Activated naive CD8-positive, alpha-beta T cell treated with anti-CD3 and anti-CD28 coated beads, Interleukin-2, amount 50 U/mL, for 24 hours (primary cell): ENCODE data around the gene TMEM131.
"Not testable (repeated sequence)": the region's sequence is repeated elsewhere in the genome, so short reads cannot be mapped to it uniquely, and the experiment has no call there.

ENCODE experiments used
- ATAC-seq: fragments of 150-1000 bp; cut with Tn5 transposase; one replicate; pipeline ENCODE4 v1.10.0; 2021
- DNase-seq: peaks from one replicate; pipeline ENCODE4 v3.0.0; 2021
- H3K27ac Mint-ChIP-seq: one replicate; pipeline ENCODE4 v1.8.0; 2021; ENCODE audit warnings: mild to moderate bottlenecking, mixed read lengths
- H3K27me3 Mint-ChIP-seq: one replicate; pipeline ENCODE4 v1.8.0; 2021; ENCODE audit warnings: mixed read lengths
- H3K36me3 Mint-ChIP-seq: one replicate; pipeline ENCODE4 v1.8.0; 2021; ENCODE audit warnings: low read depth, mixed read lengths
- H3K4me1 Mint-ChIP-seq: one replicate; pipeline ENCODE4 v1.8.0; 2021; ENCODE audit warnings: mixed read lengths
- H3K4me3 Mint-ChIP-seq: one replicate; pipeline ENCODE4 v1.8.0; 2021; ENCODE audit warnings: mild to moderate bottlenecking, moderate library complexity, mixed read lengths
- H3K9me3 Mint-ChIP-seq: one replicate; pipeline ENCODE4 v1.8.0; 2021; ENCODE audit warnings: mixed read lengths

TMEM131 gene

DNA sequence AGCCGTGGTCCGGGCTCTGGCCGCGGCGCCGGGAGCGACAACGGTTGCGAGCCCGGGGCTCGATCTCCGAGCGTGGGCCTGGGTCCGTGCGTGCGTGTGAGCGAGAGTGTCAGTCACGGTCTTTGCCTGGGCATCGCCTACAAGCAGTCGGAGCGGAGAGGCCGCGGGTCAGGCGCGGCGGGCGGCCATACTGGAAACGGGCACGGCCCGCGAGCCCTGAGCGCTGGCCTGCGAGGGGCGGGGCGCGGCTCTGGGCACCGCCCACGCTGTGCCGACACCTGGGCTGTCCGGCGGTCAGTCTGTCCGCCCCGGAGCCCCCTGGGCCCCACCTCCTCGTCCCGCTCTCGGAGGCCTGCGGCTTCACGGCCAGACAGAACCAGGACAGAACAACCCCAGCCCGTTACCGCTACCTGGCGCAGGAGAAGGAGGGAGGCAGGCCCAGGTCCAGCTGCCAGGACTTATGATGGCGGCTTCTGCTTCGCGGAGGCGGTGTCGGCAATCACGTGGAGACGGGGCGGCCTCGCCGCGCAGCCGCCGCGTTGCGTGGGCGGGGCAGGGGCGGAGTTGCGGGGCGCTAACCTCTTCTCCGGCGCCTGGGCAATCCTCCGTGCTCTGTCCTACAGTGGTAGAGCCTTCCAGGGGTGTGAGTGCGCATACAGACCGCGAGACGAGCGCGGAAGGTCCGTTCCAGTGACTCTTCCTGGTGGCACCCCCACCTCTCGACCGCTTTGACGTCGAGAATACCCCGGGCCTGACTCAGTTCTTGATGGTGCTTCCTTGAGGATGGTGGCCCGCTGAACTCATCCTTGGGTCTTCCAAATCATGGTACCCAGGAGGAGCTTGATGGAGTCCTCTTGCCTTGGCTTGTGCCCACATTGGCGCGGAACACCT, at the start of gene TMEM131:
TMEM131 (minus strand) TSS at position 215 of the 891 bp plus-strand sequence. CDS start 286 bp downstream, outside the sequence.
- DNase-seq (peak; percentile 97), ATAC-seq (peak; percentile 85)
- Mint-ChIP-seq H3K27me3 (no peaks in the 10 kb centered on the region), H3K4me1 (peaks cover 36% of the 10 kb centered on the region), H3K27ac (peak within 1 kb of the TSS; percentile 96), H3K36me3 (peaks cover 2% of the 10 kb centered on the region), H3K9me3 (no peaks in the 10 kb centered on the region), H3K4me3 (peak within 1 kb of the TSS; percentile 97)

- ATAC-seq, H3K36me3 Mint-ChIP-seq, H3K27ac Mint-ChIP-seq, H3K27me3 Mint-ChIP-seq, H3K4me3 Mint-ChIP-seq, DNase-seq, H3K4me1 Mint-ChIP-seq: not testable (repeated sequence)
- H3K9me3 Mint-ChIP-seq, result peaks cover 25% of the 10 kb centered on the region
Observed at GRCh38 chr2:98044730-98045129, 49.0 kb upstream of the TMEM131 start.

DNA sequence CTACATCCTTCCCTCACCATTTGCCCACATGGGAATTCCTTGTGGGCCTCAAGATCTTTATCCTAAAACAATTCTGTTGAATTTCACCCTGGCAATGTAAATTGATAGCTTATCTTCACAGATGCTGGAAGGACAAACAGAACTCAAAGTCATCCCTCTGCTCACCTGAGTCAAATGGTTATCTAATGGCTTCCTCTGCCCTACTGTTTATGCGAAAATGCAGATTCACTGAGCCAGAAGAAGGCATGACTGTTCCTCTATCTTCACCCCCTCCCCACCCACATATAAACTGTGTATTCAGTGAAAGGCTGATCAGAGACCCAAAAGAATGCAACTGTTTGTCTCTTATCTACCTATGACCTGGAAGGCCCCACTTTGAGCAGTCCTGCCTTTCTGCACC, 47.4 kb upstream of the TMEM131 start:
- ATAC-seq (no peak), DNase-seq (no peak)
- Mint-ChIP-seq H3K4me3 (no peak overlapping the region), H3K9me3 (peaks cover 25% of the 10 kb centered on the region), H3K36me3 (peaks cover 7% of the 10 kb centered on the region), H3K27me3 (peaks cover 5% of the 10 kb centered on the region), H3K27ac (no peak overlapping the region), H3K4me1 (no peaks in the 10 kb centered on the region)

DNA sequence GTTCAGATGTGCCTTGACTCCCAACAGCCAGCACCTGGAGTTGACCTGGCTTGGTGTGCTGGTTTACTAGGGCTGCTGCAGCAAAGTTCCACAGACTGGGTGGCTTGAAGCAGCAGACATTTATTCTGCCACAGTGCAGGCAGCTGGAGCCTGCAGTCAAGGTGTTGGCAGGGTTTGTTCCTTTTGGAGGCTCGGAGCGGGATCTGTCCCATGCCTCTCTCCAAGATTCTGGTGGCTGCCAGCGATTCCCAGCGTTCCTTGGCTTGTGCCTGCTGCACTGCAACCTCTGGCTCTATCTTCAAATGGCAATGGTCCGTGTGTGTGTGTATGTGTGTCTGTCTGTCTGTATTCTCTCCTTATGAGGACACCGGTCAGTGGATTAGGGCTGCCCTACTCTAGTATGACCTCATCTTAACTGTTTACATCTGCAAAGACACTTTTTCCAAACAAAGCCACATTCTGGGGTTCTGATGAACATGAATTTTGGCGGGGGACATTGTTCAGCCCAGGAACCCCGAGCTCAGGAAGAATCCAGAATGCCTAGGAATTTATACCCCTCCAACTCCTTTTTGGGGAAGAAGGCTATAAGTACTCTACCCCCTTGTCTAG, 44.7 kb upstream of the TMEM131 start:
- no peaks in the 10 kb centered on the region for H3K4me1 Mint-ChIP-seq
- no peak overlapping the region for H3K4me3 Mint-ChIP-seq
- no peak for DNase-seq
- H3K27ac Mint-ChIP-seq, result no peak overlapping the region
- H3K9me3 Mint-ChIP-seq, result peaks cover 24% of the 10 kb centered on the region
- peaks cover 5% of the 10 kb centered on the region for H3K27me3 Mint-ChIP-seq
- no peak for ATAC-seq
- H3K36me3 Mint-ChIP-seq, result peaks cover 7% of the 10 kb centered on the region

- Mint-ChIP-seq H3K27ac (no peak overlapping the region), H3K9me3 (peaks cover 12% of the 10 kb centered on the region), H3K36me3 (no peaks in the 10 kb centered on the region), H3K4me1 (no peaks in the 10 kb centered on the region), H3K27me3 (peaks cover 7% of the 10 kb centered on the region), H3K4me3 (no peak overlapping the region)
- ATAC-seq, result no peak
- DNase-seq, result no peak
Observed at GRCh38 chr2:98039085-98039756, 43.5 kb upstream of the TMEM131 start.

GRCh38 chr2:98037666-98038336, 42.1 kb upstream of the TMEM131 start:
- no peak overlapping the region for H3K4me3 Mint-ChIP-seq
- no peak overlapping the region for H3K27ac Mint-ChIP-seq
- H3K27me3 Mint-ChIP-seq, result peaks cover 7% of the 10 kb centered on the region
- ATAC-seq (no peak), DNase-seq (no peak)
- H3K36me3 Mint-ChIP-seq, result no peaks in the 10 kb centered on the region
- no peaks in the 10 kb centered on the region for H3K4me1 Mint-ChIP-seq
- no peaks in the 10 kb centered on the region for H3K9me3 Mint-ChIP-seq

DNA sequence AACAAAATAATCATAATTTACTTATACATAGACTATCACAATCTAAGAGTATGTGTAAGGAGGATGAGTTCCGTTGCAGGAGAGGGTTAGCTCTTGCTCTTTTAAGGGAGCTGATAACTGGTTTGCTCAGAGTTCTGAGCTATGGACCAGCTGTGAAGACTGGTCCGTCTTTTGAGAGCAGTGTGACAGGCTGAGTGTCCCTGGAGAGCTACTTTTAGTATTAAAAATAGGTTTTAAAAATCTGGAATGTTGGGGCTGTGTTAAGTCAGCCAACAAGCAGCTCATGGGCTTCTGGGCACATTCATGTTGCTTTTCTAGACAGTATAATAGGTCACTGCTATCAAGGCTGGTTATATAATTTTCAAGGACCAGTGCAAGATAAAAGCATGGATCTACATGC, 41.5 kb upstream of the TMEM131 start:
- H3K27me3 Mint-ChIP-seq, result peaks cover 9% of the 10 kb centered on the region
- no peak overlapping the region for H3K27ac Mint-ChIP-seq
- no peak overlapping the region for H3K4me3 Mint-ChIP-seq
- no peaks in the 10 kb centered on the region for H3K9me3 Mint-ChIP-seq
- no peaks in the 10 kb centered on the region for H3K36me3 Mint-ChIP-seq
- DNase-seq, result no peak
- H3K4me1 Mint-ChIP-seq, result no peaks in the 10 kb centered on the region
- no peak for ATAC-seq

DNA sequence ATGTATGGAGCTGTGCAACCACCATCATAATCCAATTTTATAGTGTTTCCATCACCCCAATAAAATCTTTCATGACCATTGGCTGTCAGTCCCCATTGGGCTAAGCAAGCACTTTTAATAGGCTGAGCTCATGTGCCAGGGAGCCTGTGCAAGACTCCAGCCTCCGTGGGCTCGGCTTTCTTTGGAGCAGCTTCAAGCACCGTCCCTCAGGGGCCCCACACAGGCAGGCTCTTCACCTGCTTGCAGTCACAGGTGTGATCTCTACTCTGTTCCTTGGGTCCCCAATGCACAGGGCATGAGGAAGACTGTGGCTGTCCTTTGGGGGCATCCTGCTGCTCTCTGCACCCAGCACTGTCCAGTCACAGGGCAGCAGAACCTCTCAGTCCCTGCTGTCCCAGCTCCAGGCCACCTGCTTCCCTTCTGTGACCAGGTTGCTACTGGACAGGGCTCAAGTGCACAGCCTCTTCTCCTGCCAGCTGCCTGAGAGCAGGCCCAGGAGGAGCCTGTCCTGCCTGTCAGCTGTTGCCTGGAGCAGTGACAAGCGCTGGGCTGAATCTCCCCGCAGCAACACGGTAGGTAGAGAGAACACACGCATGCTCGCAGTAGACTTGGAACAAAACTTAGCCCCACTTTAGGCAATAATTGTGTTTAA, 40.7 kb upstream of the TMEM131 start:
- no peak for DNase-seq
- H3K27ac Mint-ChIP-seq, result no peak overlapping the region

GRCh38 chr2:98034745-98035144, 39.0 kb upstream of the TMEM131 start:
- no peak for ATAC-seq
- H3K36me3 Mint-ChIP-seq, result no peaks in the 10 kb centered on the region
- no peaks in the 10 kb centered on the region for H3K9me3 Mint-ChIP-seq
- H3K4me3 Mint-ChIP-seq, result no peak overlapping the region
- peaks cover under 1% of the 10 kb centered on the region for H3K4me1 Mint-ChIP-seq
- peaks cover 5% of the 10 kb centered on the region for H3K27me3 Mint-ChIP-seq
- DNase-seq, result no peak
- H3K27ac Mint-ChIP-seq, result no peak overlapping the region

More for the DNA sequence above, 40.7 kb upstream of the TMEM131 start:
- H3K27me3 Mint-ChIP-seq, result peaks cover 7% of the 10 kb centered on the region
- H3K4me3 Mint-ChIP-seq, result no peak overlapping the region
- no peak for ATAC-seq
- no peaks in the 10 kb centered on the region for H3K4me1 Mint-ChIP-seq
- H3K36me3 Mint-ChIP-seq, result no peaks in the 10 kb centered on the region
- H3K9me3 Mint-ChIP-seq, result no peaks in the 10 kb centered on the region

DNA sequence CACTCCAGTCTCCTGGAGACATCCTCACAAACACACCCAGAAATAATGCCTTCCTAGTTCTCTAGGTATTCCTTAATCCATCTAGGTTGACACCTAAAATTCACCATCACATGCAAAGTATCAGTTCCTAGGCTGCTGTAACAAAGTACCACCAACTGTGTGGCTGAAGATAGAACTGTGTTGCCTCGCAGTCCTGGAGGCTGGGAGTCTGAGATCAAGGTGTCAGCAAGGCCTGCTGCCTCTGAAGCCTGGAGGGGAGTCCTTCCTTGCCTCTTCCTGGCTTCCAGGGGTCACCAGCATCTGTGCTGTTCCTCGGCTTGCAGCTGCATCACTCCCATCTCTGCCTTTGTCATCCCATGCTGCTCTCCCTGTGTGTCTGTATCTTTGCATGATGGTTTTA, 36.3 kb upstream of the TMEM131 start:
- ATAC-seq (no peak), DNase-seq (no peak)
- Mint-ChIP-seq H3K27ac (peak overlapping the region; percentile 17), H3K9me3 (no peaks in the 10 kb centered on the region), H3K27me3 (peaks cover 5% of the 10 kb centered on the region), H3K4me3 (no peak overlapping the region), H3K36me3 (no peaks in the 10 kb centered on the region), H3K4me1 (peaks cover 21% of the 10 kb centered on the region)

- no peak overlapping the region for H3K27ac Mint-ChIP-seq
- H3K36me3 Mint-ChIP-seq, result no peaks in the 10 kb centered on the region
- H3K27me3 Mint-ChIP-seq, result peaks cover 12% of the 10 kb centered on the region
- H3K9me3 Mint-ChIP-seq, result no peaks in the 10 kb centered on the region
- peak; percentile 17 for ATAC-seq
- DNase-seq, result no peak
- peaks cover 40% of the 10 kb centered on the region for H3K4me1 Mint-ChIP-seq
- H3K4me3 Mint-ChIP-seq, result no peak overlapping the region
Observed at GRCh38 chr2:98029718-98030222, 34.0 kb upstream of the TMEM131 start.

DNA sequence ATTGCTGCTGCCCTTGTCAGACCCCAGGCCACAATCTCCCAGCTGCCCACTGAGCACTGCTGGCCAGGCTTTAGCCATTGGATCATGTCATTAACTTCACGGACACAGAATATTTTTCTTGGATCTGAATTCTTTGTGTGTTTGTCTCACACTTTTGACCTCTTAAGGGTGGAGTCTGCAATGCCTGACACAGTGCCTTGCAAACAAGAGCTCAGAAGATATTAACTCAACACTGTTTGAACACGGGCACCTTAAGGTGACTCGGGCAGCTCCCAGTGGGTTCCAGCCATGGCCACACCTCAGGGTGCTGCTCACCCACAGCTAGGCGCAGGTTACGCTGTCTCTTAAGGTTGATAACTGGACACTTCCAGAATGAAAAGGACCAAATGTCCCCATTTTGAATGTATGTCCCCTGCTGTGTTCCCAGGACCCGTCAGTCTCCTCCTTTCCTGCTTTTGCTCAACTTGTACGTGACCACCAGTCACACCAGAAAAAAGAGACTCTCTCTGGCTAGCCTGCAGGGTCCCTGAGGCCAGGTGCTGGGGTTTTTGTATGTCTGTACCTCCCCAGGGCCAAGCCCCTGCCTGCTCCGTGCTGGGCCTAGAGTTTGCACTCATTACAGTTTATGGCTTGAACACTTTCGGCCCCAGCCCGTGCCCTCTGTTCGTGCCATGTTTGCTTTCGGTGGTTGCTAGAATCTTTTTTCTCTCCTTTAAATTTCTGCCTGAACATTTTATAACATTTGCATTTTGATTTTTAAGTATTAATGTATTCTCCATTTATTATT, 33.4 kb upstream of the TMEM131 start:
- Mint-ChIP-seq H3K4me1 (peaks cover 40% of the 10 kb centered on the region), H3K27ac (no peak overlapping the region), H3K36me3 (no peaks in the 10 kb centered on the region), H3K9me3 (no peaks in the 10 kb centered on the region), H3K4me3 (no peak overlapping the region), H3K27me3 (peaks cover 11% of the 10 kb centered on the region)
- ATAC-seq (no peak), DNase-seq (no peak)

DNA sequence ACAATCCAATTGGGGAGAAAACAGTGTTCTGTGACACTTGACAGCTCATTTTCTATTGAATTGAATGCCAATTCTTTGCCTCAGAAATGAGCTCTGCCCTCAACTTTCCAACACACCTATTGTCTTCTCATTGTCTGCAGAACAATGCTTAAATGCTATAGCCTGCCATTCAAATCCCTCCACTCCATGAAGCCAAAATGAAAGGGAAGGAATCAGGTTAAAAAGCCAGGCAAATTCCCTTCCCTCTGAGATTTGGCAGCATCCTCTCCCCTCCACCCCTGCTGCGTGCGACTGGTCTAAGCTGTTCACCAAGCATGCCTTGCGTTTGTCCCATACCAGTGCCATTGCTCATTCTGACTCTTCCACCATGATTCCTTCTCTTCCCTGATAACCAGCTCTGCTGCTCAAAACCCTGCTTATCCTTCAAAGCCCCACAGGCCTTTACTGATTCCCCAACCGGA, 32.4 kb upstream of the TMEM131 start:
- no peak for ATAC-seq
- Mint-ChIP-seq H3K27me3 (peaks cover 11% of the 10 kb centered on the region), H3K36me3 (no peaks in the 10 kb centered on the region), H3K27ac (peak overlapping the region; percentile 14), H3K9me3 (no peaks in the 10 kb centered on the region), H3K4me1 (peaks cover 40% of the 10 kb centered on the region), H3K4me3 (no peak overlapping the region)
- DNase-seq, result no peak
